PC-9 (cell line): ENCODE measurements around the gene CTNND2. TPM values are rescaled to one million over a fixed set of nuclear protein-coding genes. Genes with fewer than 3 reads are reported as not detected.

Source experiments
- BruUV-seq: library from RNA; stranded (reverse); fragments of 400-500 nt; replicated peaks from 2 replicates; lab custom pipeline; 2021; lab: Mats Ljungman, UMichigan
- CTCF ChIA-PET: fragments of 300-600 bp; sonication (Branson Sonifier 250); formaldehyde crosslinking; loops from one replicate; lab custom pipeline; 2022; ENCODE audit warnings: antibody characterized with exemption; lab: Charles Lee
- POLR2A ChIA-PET: fragments of 300-600 bp; sonication (Branson Sonifier 250); formaldehyde crosslinking; loops from one replicate; lab custom pipeline; 2022; ENCODE audit warnings: antibody characterized with exemption; ENCODE audit not compliant: unreplicated experiment; lab: Charles Lee
- DNase-seq, 2 experiments: peaks; one replicate each; pipeline versions ENCODE4 v3.0.0 to v3.0.0-alpha.2; 2015 to 2022; ENCODE audit warnings: mixed read lengths in 1 of 2
- H2AFZ ChIP-seq: fragments of 200-600 bp; sonication (generic); 2 replicates; pipeline ENCODE4 v1.8.1; 2017; ENCODE audit warnings: antibody characterized with exemption
- H3F3A ChIP-seq: fragments of 200-600 bp; sonication (generic); 2 replicates; pipeline ENCODE4 v1.8.1; 2017; ENCODE audit warnings: antibody characterized with exemption, mild to moderate bottlenecking, low read depth; ENCODE audit not compliant: insufficient read depth
- H3K27ac ChIP-seq: fragments of 200-600 bp; sonication (generic); 2 replicates; pipeline ENCODE4 v1.6.1; 2016; ENCODE audit warnings: mixed run types
- H3K27me3 ChIP-seq: fragments of 200-600 bp; sonication (generic); 2 replicates; pipeline ENCODE4 v1.6.1; 2016; ENCODE audit warnings: low read depth, mixed run types; ENCODE audit not compliant: insufficient read depth
- H3K36me3 ChIP-seq: fragments of 200-600 bp; sonication (generic); 2 replicates; pipeline ENCODE4 v1.6.1; 2016; ENCODE audit warnings: low read depth, mixed run types
- H3K4me1 ChIP-seq: fragments of 200-600 bp; sonication (generic); replicated peaks from 2 replicates; pipeline ENCODE4 v1.6.1; 2016; ENCODE audit warnings: mixed run types; ENCODE audit not compliant: insufficient read depth
- H3K4me2 ChIP-seq: fragments of 200-600 bp; sonication (generic); 2 replicates; pipeline ENCODE4 v1.6.1; 2017; ENCODE audit warnings: mixed run types
- H3K4me3 ChIP-seq: fragments of 200-600 bp; sonication (generic); 2 replicates; pipeline ENCODE4 v1.6.1; 2016; ENCODE audit warnings: mixed run types
- H3K79me2 ChIP-seq: fragments of 200-600 bp; sonication (generic); 2 replicates; pipeline ENCODE4 v1.6.1; 2017; ENCODE audit warnings: low read depth, mixed run types
- H3K9me2 ChIP-seq: fragments of 200-600 bp; sonication (generic); 2 replicates; pipeline ENCODE4 v1.8.1; 2017; ENCODE audit warnings: mild to moderate bottlenecking; ENCODE audit not compliant: insufficient read depth
- H3K9me3 ChIP-seq: fragments of 200-600 bp; sonication (generic); 2 replicates; pipeline ENCODE4 v1.8.1; 2016; ENCODE audit warnings: low read depth; ENCODE audit not compliant: insufficient read depth
- H4K20me1 ChIP-seq: fragments of 200-600 bp; sonication (generic); 2 replicates; pipeline ENCODE4 v1.8.1; 2017; ENCODE audit not compliant: insufficient read depth
- EZH2 ChIP-seq: fragments of 200-600 bp; sonication (generic); IDR thresholded peaks from 2 replicates; pipeline ENCODE4 v1.8.0; 2017; ENCODE audit warnings: antibody characterized with exemption, low read depth
- intact Hi-C: fragments of 100-400 bp; cut with micrococcal nuclease; formaldehyde crosslinking; loops from one replicate; pipeline ENCODE4 v1.10.0; 2022; ENCODE audit not compliant: unreplicated experiment
- total RNA-seq: library from RNA; stranded (reverse); gene quantifications from 2 replicates; pipeline ENCODE4 v1.2.3, GENCODE V29; 2021
- TF ChIP-seq, protein P1 (sequence below): fragments of 200-600 bp; sonication (generic); conservative IDR thresholded peaks from 2 replicates; pipeline ENCODE4 v1.6.1; 2017; ENCODE audit warnings: mixed run types, antibody characterized with exemption, mild to moderate bottlenecking, moderate library complexity

The CTNND2 gene
- total RNA-seq, 1 experiment from 2014 or later = not detected

DNA sequence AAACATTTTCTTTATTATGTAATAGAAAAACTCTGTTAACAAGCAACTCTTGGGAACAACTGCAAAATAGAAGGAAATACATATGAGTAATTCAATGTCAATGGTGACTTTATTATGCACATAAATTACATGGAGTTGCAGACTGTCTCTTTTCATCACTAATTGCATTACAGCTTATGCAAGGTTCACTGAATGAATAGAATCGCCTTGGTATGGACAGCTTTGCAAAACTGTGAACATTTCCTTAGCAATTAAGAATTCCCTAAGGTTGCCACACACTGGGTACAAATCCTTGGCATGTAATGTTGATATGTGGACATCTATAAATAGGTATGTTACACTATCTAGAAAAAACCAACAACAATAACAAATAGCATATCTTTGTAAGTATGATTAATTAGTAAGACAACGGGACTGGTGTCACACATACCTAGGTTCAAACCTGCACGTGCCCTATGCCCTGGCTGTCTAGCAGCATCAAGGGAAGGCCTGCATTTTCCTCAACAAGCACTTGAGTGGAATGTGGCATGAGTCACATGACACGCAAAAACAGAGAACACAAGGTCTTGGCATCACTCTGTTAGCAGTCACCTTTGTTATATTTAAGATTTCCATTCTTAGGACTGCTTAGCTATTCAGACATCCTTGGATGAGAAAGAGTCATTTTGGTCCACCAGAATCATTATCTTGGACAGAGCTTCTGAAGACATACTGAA, 263.9 kb downstream of the CTNND2 start:
- POLR2A ChIA-PET = no interaction called here
- Histone ChIP-seq H2AFZ (no peak overlapping the region), H3K36me3 (no peaks in the 10 kb centered on the region), H3K27me3 (0 out of 2 replicates have a peak, but pooled peaks cover 4% of the 10 kb centered on the region), H4K20me1 (no peaks in the 10 kb centered on the region), H3K9me2 (no peaks in the 10 kb centered on the region), H3K79me2 (no peaks in the 10 kb centered on the region), H3K4me3 (no peak overlapping the region), H3K9me3 (no peaks in the 10 kb centered on the region), H3K4me1 (no peaks in the 10 kb centered on the region), H3F3A (no peaks in the 10 kb centered on the region), H3K4me2 (no peak overlapping the region), H3K27ac (no peak overlapping the region)
- TF ChIP-seq, protein P1, sequence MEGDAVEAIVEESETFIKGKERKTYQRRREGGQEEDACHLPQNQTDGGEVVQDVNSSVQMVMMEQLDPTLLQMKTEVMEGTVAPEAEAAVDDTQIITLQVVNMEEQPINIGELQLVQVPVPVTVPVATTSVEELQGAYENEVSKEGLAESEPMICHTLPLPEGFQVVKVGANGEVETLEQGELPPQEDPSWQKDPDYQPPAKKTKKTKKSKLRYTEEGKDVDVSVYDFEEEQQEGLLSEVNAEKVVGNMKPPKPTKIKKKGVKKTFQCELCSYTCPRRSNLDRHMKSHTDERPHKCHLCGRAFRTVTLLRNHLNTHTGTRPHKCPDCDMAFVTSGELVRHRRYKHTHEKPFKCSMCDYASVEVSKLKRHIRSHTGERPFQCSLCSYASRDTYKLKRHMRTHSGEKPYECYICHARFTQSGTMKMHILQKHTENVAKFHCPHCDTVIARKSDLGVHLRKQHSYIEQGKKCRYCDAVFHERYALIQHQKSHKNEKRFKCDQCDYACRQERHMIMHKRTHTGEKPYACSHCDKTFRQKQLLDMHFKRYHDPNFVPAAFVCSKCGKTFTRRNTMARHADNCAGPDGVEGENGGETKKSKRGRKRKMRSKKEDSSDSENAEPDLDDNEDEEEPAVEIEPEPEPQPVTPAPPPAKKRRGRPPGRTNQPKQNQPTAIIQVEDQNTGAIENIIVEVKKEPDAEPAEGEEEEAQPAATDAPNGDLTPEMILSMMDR = no peak
- TF ChIP-seq EZH2 = no peak
- intact Hi-C loops = no loop called here
- BruUV-seq = no TSS peak
- DNase-seq = no peak
- CTCF ChIA-PET = no interaction called here

DNA sequence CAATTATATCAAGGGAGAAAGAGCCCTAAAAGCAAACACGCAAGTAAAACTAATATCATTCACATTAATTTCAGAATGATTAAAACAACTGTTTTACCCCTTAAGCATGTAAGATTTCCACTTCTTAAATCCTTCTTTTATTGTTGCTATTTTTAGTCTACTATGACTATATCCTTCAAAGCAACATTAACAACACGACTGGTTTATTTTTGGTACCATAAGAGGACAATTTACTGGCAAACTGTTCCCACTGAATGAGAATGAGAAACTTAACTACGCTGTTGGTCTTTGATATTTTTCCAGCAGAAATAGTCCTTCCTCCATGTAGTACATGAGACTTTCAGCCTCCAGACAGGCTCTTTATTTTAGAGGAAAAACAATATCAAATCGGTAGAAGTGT, 281.5 kb downstream of the CTNND2 start:
- CTCF ChIA-PET = no interaction called here
- intact Hi-C loops = no loop called here
- Histone ChIP-seq H4K20me1 (no peaks in the 10 kb centered on the region), H3K27ac (no peak overlapping the region), H3K4me2 (no peak overlapping the region), H3K4me1 (no peaks in the 10 kb centered on the region), H2AFZ (no peak overlapping the region), H3K27me3 (no peaks in the 10 kb centered on the region), H3K9me2 (0 out of 2 replicates have a peak, but pooled peaks cover 7% of the 10 kb centered on the region), H3K36me3 (no peaks in the 10 kb centered on the region), H3K4me3 (no peak overlapping the region), H3K79me2 (no peaks in the 10 kb centered on the region), H3K9me3 (no peaks in the 10 kb centered on the region), H3F3A (no peaks in the 10 kb centered on the region)
- TF ChIP-seq, protein P1 = no peak
- no peak for TF ChIP-seq EZH2
- POLR2A ChIA-PET = no interaction called here
- BruUV-seq = no TSS peak
- no peak for DNase-seq

DNA sequence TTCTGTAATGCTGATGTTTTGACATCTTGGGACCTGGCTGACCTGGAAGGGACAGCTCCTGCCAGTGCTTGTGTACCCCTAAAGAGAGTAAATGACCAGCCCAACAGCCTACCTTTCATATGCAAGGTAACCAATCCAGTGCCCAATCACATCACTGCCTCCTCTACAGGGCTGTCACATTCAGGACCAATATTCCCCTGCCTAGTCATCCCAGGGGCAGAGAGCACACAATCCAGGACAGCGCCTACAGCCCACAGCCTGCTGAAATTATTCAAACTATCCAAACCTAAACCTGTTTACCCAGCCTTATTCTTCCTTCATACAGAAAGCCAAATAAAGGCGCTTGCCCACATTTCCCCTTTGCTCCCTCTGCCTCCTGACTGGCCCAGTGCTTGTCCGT, 284.1 kb downstream of the CTNND2 start:
- ChIA-PET POLR2A (no interaction called here), CTCF (no interaction called here)
- H3K4me3 ChIP-seq = no peak overlapping the region
- no peak overlapping the region for H3K27ac ChIP-seq
- no peak overlapping the region for H2AFZ ChIP-seq
- no peaks in the 10 kb centered on the region for H3K36me3 ChIP-seq
- no TSS peak for BruUV-seq
- no peaks in the 10 kb centered on the region for H3K27me3 ChIP-seq
- H4K20me1 ChIP-seq = no peaks in the 10 kb centered on the region
- H3K4me1 ChIP-seq = no peaks in the 10 kb centered on the region
- intact Hi-C loops = no loop called here
- TF ChIP-seq EZH2 = no peak
- TF ChIP-seq, protein P1 = no peak
- H3K9me3 ChIP-seq = no peaks in the 10 kb centered on the region
- 0 out of 2 replicates have a peak, but pooled peaks cover 7% of the 10 kb centered on the region for H3K9me2 ChIP-seq
- H3K4me2 ChIP-seq = no peak overlapping the region
- DNase-seq = no peak
- no peaks in the 10 kb centered on the region for H3K79me2 ChIP-seq
- no peaks in the 10 kb centered on the region for H3F3A ChIP-seq
